ENCODE data around the gene TTC13.

The TTC13 gene

DNA sequence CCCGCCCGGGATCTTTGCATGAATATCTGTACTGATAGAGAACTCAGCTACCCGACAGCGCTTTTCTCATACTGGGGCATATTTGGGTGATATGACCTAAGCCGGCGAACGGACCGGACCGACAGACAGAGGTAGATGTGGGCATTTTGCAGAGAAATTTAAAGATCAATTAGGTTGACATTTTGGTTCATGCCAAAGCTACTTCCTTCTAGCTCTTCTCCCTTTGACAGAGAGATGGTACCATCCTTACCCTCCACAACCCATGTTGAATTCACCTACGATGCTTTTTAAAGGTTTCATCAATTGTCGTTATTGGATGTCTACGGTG, 692 bp upstream of the TTC13 start:
- no peak for DNase-seq (ENCODE audit: low read depth)
- peak overlapping the region; percentile 68 for H3K4me3 ChIP-seq (ENCODE audit: low read depth, low read length)
- TF ChIP-seq, protein P1, sequence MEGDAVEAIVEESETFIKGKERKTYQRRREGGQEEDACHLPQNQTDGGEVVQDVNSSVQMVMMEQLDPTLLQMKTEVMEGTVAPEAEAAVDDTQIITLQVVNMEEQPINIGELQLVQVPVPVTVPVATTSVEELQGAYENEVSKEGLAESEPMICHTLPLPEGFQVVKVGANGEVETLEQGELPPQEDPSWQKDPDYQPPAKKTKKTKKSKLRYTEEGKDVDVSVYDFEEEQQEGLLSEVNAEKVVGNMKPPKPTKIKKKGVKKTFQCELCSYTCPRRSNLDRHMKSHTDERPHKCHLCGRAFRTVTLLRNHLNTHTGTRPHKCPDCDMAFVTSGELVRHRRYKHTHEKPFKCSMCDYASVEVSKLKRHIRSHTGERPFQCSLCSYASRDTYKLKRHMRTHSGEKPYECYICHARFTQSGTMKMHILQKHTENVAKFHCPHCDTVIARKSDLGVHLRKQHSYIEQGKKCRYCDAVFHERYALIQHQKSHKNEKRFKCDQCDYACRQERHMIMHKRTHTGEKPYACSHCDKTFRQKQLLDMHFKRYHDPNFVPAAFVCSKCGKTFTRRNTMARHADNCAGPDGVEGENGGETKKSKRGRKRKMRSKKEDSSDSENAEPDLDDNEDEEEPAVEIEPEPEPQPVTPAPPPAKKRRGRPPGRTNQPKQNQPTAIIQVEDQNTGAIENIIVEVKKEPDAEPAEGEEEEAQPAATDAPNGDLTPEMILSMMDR (IDR thresholded peaks at IDR 0.05; ENCODE audit: insufficient read depth, low read depth, low read length, missing control alignments), result no peak

- peak overlapping the region; percentile 80 for H3K4me3 ChIP-seq (ENCODE audit: low read depth, low read length)
- DNase-seq (ENCODE audit: low read depth), result peak; percentile 38
- TF ChIP-seq, protein P1 (IDR thresholded peaks at IDR 0.05; ENCODE audit: insufficient read depth, low read depth, low read length, missing control alignments), result no peak
Observed at GRCh38 chr1:230977761-230978490, 735 bp downstream of the TTC13 start.

- peak overlapping the region; percentile 80 for H3K4me3 ChIP-seq (ENCODE audit: low read depth, low read length)
- DNase-seq (ENCODE audit: low read depth), result peak; percentile 59
- TF ChIP-seq, protein P1 (IDR thresholded peaks at IDR 0.05; ENCODE audit: insufficient read depth, low read depth, low read length, missing control alignments), result no peak
Observed at GRCh38 chr1:230976825-230977747, 1.6 kb downstream of the TTC13 start.

DNA sequence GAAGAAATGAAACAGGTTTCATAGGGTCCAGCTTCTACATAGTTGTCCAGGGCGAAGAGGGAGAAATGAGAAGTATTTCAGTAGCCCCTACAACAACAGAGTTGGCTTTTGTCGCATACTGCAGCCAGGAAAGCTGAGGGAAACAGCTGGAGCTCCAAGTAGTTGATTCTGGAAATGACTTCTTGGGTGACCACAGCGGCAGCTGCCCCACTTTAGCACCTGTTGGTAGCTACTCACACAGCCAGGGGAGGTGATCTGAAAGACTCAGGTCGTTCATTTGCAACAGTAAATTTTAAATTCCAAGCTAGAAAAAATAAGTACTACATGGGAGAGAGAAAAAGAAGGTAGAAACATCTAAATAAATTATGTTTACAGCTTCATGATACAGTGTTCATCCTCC, 2.3 kb downstream of the TTC13 start:
- DNase-seq (ENCODE audit: low read depth), result no peak
- H3K4me3 ChIP-seq (ENCODE audit: low read depth, low read length), result no peak overlapping the region
- TF ChIP-seq, protein P1 (IDR thresholded peaks at IDR 0.05; ENCODE audit: insufficient read depth, low read depth, low read length, missing control alignments), result no peak

DNA sequence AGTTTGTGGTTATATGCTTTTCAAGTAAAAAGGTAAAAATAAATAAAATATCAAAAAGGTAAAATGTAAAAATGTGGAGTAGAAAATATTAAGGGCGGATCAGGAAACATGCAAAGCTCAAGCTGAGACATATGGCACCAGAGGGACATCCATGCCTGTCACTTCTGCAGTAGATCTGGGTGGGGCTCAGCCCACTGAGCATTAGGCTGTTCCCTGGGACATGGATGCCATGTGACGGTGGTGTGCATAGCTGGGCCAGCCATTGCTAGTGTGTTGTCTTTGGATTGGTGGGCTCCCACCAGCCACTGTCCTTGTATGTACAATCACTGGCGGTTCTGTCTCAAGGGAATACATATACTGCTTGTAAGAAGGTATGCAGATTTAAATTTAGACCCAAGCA, 3.0 kb downstream of the TTC13 start:
- no peak overlapping the region for H3K4me3 ChIP-seq (ENCODE audit: low read depth, low read length)
- DNase-seq (ENCODE audit: low read depth), result no peak
- TF ChIP-seq, protein P1 (IDR thresholded peaks at IDR 0.05; ENCODE audit: insufficient read depth, low read depth, low read length, missing control alignments), result no peak

- DNase-seq (ENCODE audit: low read depth), result peak; percentile 65
- TF ChIP-seq, protein P1 (IDR thresholded peaks at IDR 0.05; ENCODE audit: insufficient read depth, low read depth, low read length, missing control alignments), result no peak
- H3K4me3 ChIP-seq (ENCODE audit: low read depth, low read length), result no peak overlapping the region
Observed at GRCh38 chr1:230972855-230973271, 5.8 kb downstream of the TTC13 start.
